ENCODE data around the gene LRRC36. TPM values are rescaled to one million over a fixed set of nuclear protein-coding genes. Genes with fewer than 3 reads are reported as not detected.

The LRRC36 gene
- total RNA-seq, 4 donors from 2014 or later = 0.17 TPM; not detected in 3

DNA sequence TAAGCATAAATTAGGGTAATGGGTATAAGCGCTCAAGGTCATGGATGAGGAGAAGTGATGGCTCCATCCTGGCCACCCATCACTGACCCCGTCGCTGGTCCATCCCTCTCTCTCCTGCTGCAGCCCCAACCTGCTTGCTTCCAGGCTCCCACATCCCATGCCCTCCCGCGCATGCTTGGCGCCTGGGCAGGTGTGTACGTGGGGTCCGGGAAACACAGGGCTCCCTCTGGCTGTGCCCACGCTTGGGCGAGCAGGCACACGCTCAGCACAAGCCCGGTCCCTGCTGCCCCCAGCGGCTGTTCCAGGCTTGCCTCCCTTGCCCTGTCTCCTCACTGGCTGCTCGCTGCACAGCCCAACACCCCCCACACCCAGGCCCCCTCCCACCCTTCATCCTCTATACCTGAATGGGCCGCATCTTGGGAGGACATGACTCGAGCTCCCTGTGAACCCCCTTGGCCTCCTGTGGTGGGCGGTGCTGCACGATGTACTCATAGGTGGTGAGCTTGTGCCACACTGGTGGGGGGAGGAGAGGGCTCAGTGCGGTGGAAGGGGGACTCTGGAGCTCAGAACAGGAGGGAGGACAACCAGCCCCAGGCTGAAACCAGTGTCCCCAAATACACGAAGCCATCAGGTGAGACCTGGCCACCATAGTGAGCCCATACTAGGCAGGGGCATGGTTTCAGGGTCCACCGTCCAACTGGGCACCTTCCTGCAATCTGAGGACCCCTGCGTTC is 71.4 kb downstream of the LRRC36 start:
- TF ChIP-seq, protein P1, sequence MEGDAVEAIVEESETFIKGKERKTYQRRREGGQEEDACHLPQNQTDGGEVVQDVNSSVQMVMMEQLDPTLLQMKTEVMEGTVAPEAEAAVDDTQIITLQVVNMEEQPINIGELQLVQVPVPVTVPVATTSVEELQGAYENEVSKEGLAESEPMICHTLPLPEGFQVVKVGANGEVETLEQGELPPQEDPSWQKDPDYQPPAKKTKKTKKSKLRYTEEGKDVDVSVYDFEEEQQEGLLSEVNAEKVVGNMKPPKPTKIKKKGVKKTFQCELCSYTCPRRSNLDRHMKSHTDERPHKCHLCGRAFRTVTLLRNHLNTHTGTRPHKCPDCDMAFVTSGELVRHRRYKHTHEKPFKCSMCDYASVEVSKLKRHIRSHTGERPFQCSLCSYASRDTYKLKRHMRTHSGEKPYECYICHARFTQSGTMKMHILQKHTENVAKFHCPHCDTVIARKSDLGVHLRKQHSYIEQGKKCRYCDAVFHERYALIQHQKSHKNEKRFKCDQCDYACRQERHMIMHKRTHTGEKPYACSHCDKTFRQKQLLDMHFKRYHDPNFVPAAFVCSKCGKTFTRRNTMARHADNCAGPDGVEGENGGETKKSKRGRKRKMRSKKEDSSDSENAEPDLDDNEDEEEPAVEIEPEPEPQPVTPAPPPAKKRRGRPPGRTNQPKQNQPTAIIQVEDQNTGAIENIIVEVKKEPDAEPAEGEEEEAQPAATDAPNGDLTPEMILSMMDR (IDR thresholded peaks at IDR 0.05; ENCODE audit: low read depth) = no peak

DNA sequence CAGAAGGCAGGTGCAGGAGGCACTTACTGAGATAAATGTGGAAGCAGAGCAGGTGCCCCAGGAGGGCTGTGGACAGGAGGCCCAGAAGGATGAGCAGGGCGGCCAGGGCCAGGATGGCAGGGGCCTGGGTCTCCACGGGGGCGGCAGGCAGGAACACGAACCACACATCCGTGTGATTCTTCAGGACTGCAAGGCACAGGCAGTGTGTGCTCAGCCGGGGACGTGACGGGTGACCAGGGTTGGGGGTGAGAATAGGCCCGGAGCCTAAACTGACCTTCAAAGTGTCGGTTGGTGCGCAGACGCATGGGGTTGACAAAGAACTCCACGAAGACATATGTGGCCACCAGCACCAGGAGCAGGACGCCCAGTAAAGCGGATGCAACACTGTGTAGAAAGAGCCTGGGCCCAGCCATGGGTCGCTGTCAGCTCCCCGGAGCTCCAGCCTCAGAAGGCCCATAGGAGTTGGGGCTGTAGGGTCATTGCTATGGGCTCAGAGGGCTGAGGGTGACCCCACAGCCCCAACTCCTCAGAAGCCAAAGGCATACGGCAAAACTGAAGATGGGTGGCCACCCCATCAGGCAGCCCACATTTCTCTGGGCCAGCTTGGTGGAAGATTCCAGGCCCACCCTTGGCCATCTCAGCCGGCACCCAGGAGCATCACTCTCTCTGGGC is 72.1 kb downstream of the LRRC36 start:
- TF ChIP-seq, protein P1 (IDR thresholded peaks at IDR 0.05; ENCODE audit: low read depth) = no peak

DNA sequence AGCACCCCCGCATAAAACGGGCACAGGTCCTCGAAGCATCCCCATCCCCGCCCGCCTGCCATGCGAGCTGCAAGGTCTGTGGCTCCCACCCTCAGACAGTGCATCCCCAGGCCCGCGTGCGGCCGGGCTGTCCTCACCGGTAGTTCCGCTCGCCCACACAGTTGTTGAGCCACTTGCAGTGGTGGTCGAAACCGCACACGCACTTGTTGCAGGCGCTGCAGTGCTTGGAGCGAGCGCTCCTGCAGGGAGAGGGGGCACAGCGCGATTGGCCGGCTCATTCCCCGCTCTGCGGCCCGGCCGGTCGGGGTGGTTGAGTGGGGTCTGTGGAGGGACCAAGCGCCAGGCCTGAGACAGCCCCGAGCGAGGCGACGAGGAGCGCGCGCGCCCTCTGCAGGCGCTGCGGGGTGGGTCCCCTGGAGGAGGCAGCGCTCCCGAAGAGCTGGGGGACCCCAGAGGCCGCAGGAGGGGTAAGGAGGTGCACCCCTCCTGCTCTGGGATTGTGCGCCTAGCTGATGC is 72.7 kb downstream of the LRRC36 start:
- TF ChIP-seq, protein P1 (IDR thresholded peaks at IDR 0.05; ENCODE audit: low read depth) = no peak

DNA sequence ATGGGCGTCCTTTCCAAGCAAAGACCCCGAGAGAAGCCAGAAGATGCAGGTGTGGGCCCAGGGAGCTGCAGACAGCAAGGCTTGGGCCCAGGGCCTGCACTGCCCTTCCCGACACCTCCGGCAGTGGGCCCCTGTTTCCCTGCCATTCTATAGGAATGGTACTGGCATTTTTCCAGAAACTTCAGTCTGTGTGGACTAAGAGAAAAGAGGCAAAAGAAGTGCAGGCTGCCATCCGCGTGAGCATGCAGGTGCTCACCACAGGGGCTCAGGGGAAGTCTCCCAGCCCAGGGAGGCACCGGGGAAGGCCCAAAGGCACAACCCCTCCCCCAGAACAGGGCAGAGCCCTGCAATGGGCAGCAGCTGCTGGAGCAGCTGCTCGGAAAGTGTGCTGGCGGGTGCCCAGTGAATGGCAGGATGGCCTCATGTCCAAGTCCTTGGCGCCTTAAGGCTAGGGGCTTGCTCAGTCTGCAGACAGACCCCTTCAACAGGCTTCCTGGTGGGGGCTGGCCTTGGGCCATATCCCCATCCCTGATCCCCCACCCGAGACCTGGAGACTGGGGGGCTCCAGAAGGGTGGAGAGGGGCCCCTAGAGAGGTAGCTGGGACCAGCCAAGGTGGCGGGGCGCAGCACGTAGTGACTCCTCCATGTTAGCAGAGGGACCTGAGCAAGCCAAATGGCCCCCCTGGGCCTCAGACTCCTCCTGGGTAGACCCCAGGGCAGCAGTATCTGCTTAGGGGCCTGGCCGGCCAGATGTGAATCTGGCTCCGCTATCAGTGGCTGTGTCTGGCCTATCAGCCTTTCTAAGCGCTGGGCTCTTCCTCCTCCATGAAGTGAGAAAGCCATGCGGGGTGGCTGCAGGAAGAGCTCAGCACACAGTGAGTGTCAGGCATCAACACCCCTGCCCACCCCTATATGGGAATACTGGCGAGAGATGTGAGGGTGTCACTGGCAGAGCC is 73.4 kb downstream of the LRRC36 start:
- TF ChIP-seq, protein P1 (IDR thresholded peaks at IDR 0.05; ENCODE audit: low read depth) = no peak

DNA sequence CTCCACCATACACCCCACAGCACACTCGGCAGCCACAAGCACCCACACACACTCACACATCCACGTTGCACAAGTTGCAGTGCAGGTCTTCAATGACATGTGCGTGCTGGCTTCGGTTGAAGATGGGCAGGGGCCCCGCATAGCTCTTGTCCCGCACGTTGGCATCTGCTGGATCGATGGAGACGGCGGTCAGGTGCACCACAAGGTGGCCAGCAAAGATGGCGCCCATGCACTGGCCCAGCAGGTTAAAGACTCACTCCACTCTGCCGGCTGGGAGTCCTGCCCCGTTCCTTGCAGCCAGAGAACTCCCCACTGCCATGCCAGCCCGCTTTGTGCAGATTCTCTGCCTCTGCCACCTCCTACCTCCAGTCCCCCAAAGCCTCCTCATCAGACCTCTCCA is 74.3 kb downstream of the LRRC36 start:
- TF ChIP-seq, protein P1 (IDR thresholded peaks at IDR 0.05; ENCODE audit: low read depth) = no peak

DNA sequence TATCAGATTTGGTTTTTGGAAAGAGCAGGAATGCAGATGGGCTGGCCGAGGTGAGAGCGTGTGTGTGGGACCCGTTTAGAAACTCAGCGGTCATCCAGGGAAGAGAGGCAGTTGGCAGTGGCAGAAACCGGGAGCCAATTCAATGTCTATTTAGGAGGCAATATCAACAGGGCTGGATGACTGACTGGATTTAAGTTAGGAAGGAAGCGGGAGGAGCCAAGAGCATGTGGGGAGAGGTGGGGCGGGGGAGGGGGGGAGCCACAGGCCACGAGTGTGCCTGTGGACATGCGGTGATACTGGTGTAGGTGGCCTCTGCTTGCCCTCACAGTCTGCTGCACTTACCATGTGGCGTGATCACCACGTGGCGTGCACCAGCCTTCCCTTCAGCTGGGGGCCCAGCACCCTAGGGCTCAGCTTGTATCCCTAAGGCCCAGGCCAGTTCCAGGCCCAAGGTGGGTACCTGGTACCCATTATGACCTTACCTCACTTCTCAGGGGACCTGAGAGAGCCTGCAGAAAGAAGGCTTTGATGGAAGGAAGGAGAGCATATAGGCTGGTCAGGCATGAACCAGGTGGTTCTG is 77.5 kb downstream of the LRRC36 start:
- TF ChIP-seq, protein P1 (IDR thresholded peaks at IDR 0.05; ENCODE audit: low read depth) = no peak
